ENCODE results near the gene FLACC1. TPM values are rescaled to one million over a fixed set of nuclear protein-coding genes. Genes with fewer than 3 reads are reported as not detected.

Gene FLACC1
- total and polyA plus RNA-seq, 9 of the 15 experiments (the other 6 are each of a cell fraction or from before 2014, with no cell fraction given), result 0.07 to 0.68 (median 0.22) TPM; not detected in 2

Other genes starting within 250 kb of the FLACC1 start
- 46.0 and 48.6 TPM in 2 replicates for gene CFLAR, start 241.2 kb downstream of the FLACC1 start, total RNA-seq (2014; rRNA removed)
- 73.6 and 95.3 TPM in 2 replicates for gene CFLAR, start 241.2 kb downstream of the FLACC1 start, total RNA-seq (2014; rRNA removed; fragmentation: Illumina TruSeq; extraction: Trizol)
- 32.9 and 39.4 TPM in 2 replicates for gene CFLAR, start 241.2 kb downstream of the FLACC1 start, total RNA-seq (2015; rRNA removed; fragmentation: Illumina TruSeq; extraction: Trizol)
- gene CFLAR, start 241.2 kb downstream of the FLACC1 start, total RNA-seq (2021), result 66.4 and 78.4 TPM in 2 replicates
- gene CFLAR, start 241.2 kb downstream of the FLACC1 start, polyA plus RNA-seq (2011; rRNA removed), result 55.5 and 102 TPM in 2 replicates
- 54.0 and 55.1 TPM in 2 replicates for gene CFLAR, start 241.2 kb downstream of the FLACC1 start, polyA plus RNA-seq (2014; fragmentation: Illumina TruSeq; extraction: Trizol)
- 10 to 100 TPM; 27.5 to 30.3 TPM for gene CFLAR, start 241.2 kb downstream of the FLACC1 start, polyA plus RNA-seq (2014; fragmentation: Nextera tagmentation; extraction: Ambion mirVana)
- 45.6 and 55.9 TPM in 2 replicates for gene CFLAR, start 241.2 kb downstream of the FLACC1 start, polyA plus RNA-seq (2014; rRNA removed)
- gene CASP10, start 174.2 kb downstream of the FLACC1 start, total RNA-seq (2014; rRNA removed), result 10.8 TPM in 2 replicates
- 17.4 and 19.7 TPM in 2 replicates for gene CASP10, start 174.2 kb downstream of the FLACC1 start, total RNA-seq (2014; rRNA removed; fragmentation: Illumina TruSeq; extraction: Trizol)
- 10.7 and 12.6 TPM in 2 replicates for gene CASP10, start 174.2 kb downstream of the FLACC1 start, total RNA-seq (2015; rRNA removed; fragmentation: Illumina TruSeq; extraction: Trizol)
- 12.1 and 12.2 TPM in 2 replicates for gene CASP10, start 174.2 kb downstream of the FLACC1 start, total RNA-seq (2021)
- gene CASP10, start 174.2 kb downstream of the FLACC1 start, polyA plus RNA-seq (2011; rRNA removed), result 20.4 and 21.9 TPM in 2 replicates
- gene CASP10, start 174.2 kb downstream of the FLACC1 start, polyA plus RNA-seq (2014; fragmentation: Illumina TruSeq; extraction: Trizol), result 9.9 and 10.6 TPM in 2 replicates
- 1 to 10 TPM; 7.1 to 7.2 TPM for gene CASP10, start 174.2 kb downstream of the FLACC1 start, polyA plus RNA-seq (2014; fragmentation: Nextera tagmentation; extraction: Ambion mirVana)
- gene CASP10, start 174.2 kb downstream of the FLACC1 start, polyA plus RNA-seq (2014; rRNA removed), result 8.0 and 9.9 TPM in 2 replicates
- 20.9 and 23.2 TPM in 2 replicates for gene CASP8, start 96.8 kb downstream of the FLACC1 start, total RNA-seq (2014; rRNA removed)
- gene CASP8, start 96.8 kb downstream of the FLACC1 start, total RNA-seq (2014; rRNA removed; fragmentation: Illumina TruSeq; extraction: Trizol), result 27.7 and 32.8 TPM in 2 replicates
- gene CASP8, start 96.8 kb downstream of the FLACC1 start, total RNA-seq (2015; rRNA removed; fragmentation: Illumina TruSeq; extraction: Trizol), result 27.7 and 31.4 TPM in 2 replicates
- 17.9 and 21.6 TPM in 2 replicates for gene CASP8, start 96.8 kb downstream of the FLACC1 start, total RNA-seq (2021)
- gene CASP8, start 96.8 kb downstream of the FLACC1 start, polyA plus RNA-seq (2011; rRNA removed), result 15.1 and 16.6 TPM in 2 replicates
- 20.7 and 24.8 TPM in 2 replicates for gene CASP8, start 96.8 kb downstream of the FLACC1 start, polyA plus RNA-seq (2014; fragmentation: Illumina TruSeq; extraction: Trizol)
- 10 to 100 TPM; 10.2 to 19.3 TPM for gene CASP8, start 96.8 kb downstream of the FLACC1 start, polyA plus RNA-seq (2014; fragmentation: Nextera tagmentation; extraction: Ambion mirVana)
- 15.5 and 19.4 TPM in 2 replicates for gene CASP8, start 96.8 kb downstream of the FLACC1 start, polyA plus RNA-seq (2014; rRNA removed)
- gene TRAK2, start 94.1 kb upstream of the FLACC1 start, total RNA-seq (2014; rRNA removed), result 4.8 and 4.9 TPM in 2 replicates
- 10.4 and 11.0 TPM in 2 replicates for gene TRAK2, start 94.1 kb upstream of the FLACC1 start, total RNA-seq (2014; rRNA removed; fragmentation: Illumina TruSeq; extraction: Trizol)
- 7.1 and 7.3 TPM in 2 replicates for gene TRAK2, start 94.1 kb upstream of the FLACC1 start, total RNA-seq (2015; rRNA removed; fragmentation: Illumina TruSeq; extraction: Trizol)
- gene TRAK2, start 94.1 kb upstream of the FLACC1 start, total RNA-seq (2021), result 8.5 and 8.6 TPM in 2 replicates
- gene TRAK2, start 94.1 kb upstream of the FLACC1 start, polyA plus RNA-seq (2011; rRNA removed), result 8.1 and 9.0 TPM in 2 replicates
- gene TRAK2, start 94.1 kb upstream of the FLACC1 start, polyA plus RNA-seq (2014; fragmentation: Illumina TruSeq; extraction: Trizol), result 7.9 and 9.3 TPM in 2 replicates
- 1 to 10 TPM; 3.4 to 5.6 TPM for gene TRAK2, start 94.1 kb upstream of the FLACC1 start, polyA plus RNA-seq (2014; fragmentation: Nextera tagmentation; extraction: Ambion mirVana)
- gene TRAK2, start 94.1 kb upstream of the FLACC1 start, polyA plus RNA-seq (2014; rRNA removed), result 6.5 and 6.7 TPM in 2 replicates
- gene STRADB, start 94.4 kb upstream of the FLACC1 start, total RNA-seq (2014; rRNA removed), result 10.1 and 12.2 TPM in 2 replicates
- gene STRADB, start 94.4 kb upstream of the FLACC1 start, total RNA-seq (2014; rRNA removed; fragmentation: Illumina TruSeq; extraction: Trizol), result 26.4 and 27.6 TPM in 2 replicates
- 28.6 and 30.6 TPM in 2 replicates for gene STRADB, start 94.4 kb upstream of the FLACC1 start, total RNA-seq (2015; rRNA removed; fragmentation: Illumina TruSeq; extraction: Trizol)
- gene STRADB, start 94.4 kb upstream of the FLACC1 start, total RNA-seq (2021), result 15.7 and 16.5 TPM in 2 replicates
- 21.3 and 22.0 TPM in 2 replicates for gene STRADB, start 94.4 kb upstream of the FLACC1 start, polyA plus RNA-seq (2011; rRNA removed)
- gene STRADB, start 94.4 kb upstream of the FLACC1 start, polyA plus RNA-seq (2014; fragmentation: Illumina TruSeq; extraction: Trizol), result 22.4 and 27.5 TPM in 2 replicates
- 1 to 10 TPM; 6.9 to 9.1 TPM for gene STRADB, start 94.4 kb upstream of the FLACC1 start, polyA plus RNA-seq (2014; fragmentation: Nextera tagmentation; extraction: Ambion mirVana)
- 11.3 and 21.0 TPM in 2 replicates for gene STRADB, start 94.4 kb upstream of the FLACC1 start, polyA plus RNA-seq (2014; rRNA removed)